ENCODE data around the gene MATN4.

MATN4 gene

DNA sequence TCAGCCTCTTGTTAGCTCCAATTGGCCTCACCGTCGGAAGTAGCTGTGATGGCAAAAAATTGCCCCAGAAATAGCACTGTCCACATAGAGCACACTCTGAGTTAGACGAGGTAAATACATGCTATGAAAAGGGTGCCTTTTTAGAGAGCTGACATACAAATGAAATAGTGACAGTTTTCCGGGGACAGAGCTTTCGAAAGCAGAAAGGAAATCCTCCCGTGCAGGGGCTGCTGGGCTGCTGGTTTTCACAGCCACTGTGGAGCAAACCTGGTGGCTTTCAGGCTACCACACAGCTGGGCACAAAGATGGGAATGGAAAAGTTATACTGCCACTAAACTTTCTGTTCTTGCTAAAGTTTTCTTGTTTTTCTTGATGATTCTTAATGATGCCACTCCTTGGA, 62.0 kb downstream of the MATN4 start:
- ATAC-seq (no peak), DNase-seq (no peak)

Data from stimulated activated naive CD8-positive, alpha-beta T cell treated with anti-CD3 and anti-CD28 coated beads, Interleukin-15, Interleukin-2, amounts not matched to agents 100 U/mL and 50 U/mL, for 24 hours (primary cell).